ENCODE results near the gene BCL2A1.
A peak's percentile ranks its signal among the peaks of the same experiment; 100 is the strongest.
"Not testable (repeated sequence)": the region's sequence is repeated elsewhere in the genome, so short reads cannot be mapped to it uniquely, and the experiment has no call there.

Gene BCL2A1

GRCh38 chr15:79970624-79971434, at the start of gene BCL2A1:
BCL2A1 (minus strand) TSS chr15:79971196; CDS start chr15:79971119, 77 bp downstream.
- peak; percentile 58 for DNase-seq (ENCODE audit: low read depth, low spot score)
- in situ Hi-C loops (cut with HindIII; ENCODE audit: low sequenced_read_pairs), result no loop called here
- no peak within 1 kb of the TSS for H3K4me3 ChIP-seq (ENCODE audit: low read depth, low read length)
- TF ChIP-seq, protein P1, sequence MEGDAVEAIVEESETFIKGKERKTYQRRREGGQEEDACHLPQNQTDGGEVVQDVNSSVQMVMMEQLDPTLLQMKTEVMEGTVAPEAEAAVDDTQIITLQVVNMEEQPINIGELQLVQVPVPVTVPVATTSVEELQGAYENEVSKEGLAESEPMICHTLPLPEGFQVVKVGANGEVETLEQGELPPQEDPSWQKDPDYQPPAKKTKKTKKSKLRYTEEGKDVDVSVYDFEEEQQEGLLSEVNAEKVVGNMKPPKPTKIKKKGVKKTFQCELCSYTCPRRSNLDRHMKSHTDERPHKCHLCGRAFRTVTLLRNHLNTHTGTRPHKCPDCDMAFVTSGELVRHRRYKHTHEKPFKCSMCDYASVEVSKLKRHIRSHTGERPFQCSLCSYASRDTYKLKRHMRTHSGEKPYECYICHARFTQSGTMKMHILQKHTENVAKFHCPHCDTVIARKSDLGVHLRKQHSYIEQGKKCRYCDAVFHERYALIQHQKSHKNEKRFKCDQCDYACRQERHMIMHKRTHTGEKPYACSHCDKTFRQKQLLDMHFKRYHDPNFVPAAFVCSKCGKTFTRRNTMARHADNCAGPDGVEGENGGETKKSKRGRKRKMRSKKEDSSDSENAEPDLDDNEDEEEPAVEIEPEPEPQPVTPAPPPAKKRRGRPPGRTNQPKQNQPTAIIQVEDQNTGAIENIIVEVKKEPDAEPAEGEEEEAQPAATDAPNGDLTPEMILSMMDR (IDR thresholded peaks at IDR 0.05; ENCODE audit: low read depth, low read length), result no peak

DNA sequence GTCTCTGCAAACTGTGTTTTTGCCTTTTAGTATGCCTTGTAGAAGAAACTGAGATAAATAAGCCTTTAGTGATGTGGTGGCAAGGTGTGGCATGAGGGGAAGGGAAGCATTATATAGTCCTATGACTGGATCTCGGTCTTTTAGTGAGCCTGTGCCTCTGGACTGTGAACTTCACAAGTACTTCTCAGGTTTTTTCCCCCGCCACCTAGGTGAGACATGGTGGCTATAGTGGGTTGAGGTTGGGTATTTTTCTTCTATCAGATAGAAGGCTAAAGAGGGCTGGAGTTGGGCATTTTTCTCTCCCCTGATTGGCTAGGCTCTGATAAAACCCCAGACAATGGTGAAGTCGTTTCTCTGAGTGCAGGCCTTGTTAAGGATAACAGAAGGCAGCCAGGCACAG, 49.7 kb upstream of the BCL2A1 start:
- in situ Hi-C loops (cut with HindIII; ENCODE audit: low sequenced_read_pairs), result no loop called here
- DNase-seq (ENCODE audit: low read depth, low spot score), result no peak
- TF ChIP-seq, protein P1 (IDR thresholded peaks at IDR 0.05; ENCODE audit: low read depth, low read length), result no peak
- no peak overlapping the region for H3K4me3 ChIP-seq (ENCODE audit: low read depth, low read length)

DNA sequence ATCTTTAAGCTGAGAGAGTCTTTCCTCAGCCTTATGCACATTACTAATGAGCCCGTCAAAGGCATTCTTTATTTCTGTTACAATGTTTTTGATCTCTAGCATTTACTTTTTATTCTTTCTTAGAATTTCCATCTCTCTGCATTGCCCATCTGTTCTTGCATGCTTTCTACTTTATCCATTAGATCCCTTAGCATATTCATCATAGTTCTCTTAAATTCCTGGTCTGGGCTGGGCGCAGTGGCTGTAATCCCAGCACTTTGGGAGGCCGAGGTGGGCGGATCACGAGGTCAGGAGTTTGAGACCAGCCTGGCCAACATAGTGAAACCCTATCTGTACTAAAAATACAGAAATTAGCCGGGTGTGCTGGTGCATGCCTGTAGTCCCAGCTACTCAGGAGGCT, 49.2 kb upstream of the BCL2A1 start:
- DNase-seq (ENCODE audit: low read depth, low spot score), result not testable (repeated sequence)

GRCh38 chr15:80019168-80019745, 48.3 kb upstream of the BCL2A1 start:
- in situ Hi-C loops (cut with HindIII; ENCODE audit: low sequenced_read_pairs), result no loop called here
- no peak for DNase-seq (ENCODE audit: low read depth, low spot score)
- no peak overlapping the region for H3K4me3 ChIP-seq (ENCODE audit: low read depth, low read length)
- TF ChIP-seq, protein P1 (IDR thresholded peaks at IDR 0.05; ENCODE audit: low read depth, low read length), result no peak

More for the DNA sequence above, 49.2 kb upstream of the BCL2A1 start:
- in situ Hi-C loops (cut with HindIII; ENCODE audit: low sequenced_read_pairs); H3K4me3 ChIP-seq (ENCODE audit: low read depth, low read length): not testable (repeated sequence)

- H3K4me3 ChIP-seq (ENCODE audit: low read depth, low read length); in situ Hi-C loops (cut with HindIII; ENCODE audit: low sequenced_read_pairs); DNase-seq (ENCODE audit: low read depth, low spot score): not testable (repeated sequence)
Measured at GRCh38 chr15:80017139-80017538, 46.1 kb upstream of the BCL2A1 start.

DNA sequence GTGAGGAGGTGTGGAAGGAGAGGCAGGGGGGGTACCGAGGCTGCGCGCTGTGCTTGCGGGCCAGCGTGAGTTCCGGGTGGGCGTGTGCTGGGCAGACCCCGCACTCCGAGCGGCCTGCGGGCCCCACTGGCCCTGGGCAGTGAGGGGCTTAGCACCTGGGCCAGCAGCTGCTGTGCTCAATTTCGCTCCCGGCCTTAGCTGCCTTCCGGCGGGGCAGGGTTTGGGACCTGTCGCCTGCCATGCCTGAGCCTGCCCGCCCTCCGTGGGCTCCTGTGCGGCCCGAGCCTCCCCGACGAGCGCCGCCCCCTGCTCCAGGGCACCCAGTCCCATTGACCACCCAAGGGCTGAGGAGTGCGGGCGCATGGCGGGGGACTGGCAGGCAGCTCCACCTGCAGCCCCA, 45.5 kb upstream of the BCL2A1 start:
- in situ Hi-C loops (cut with HindIII; ENCODE audit: low sequenced_read_pairs); H3K4me3 ChIP-seq (ENCODE audit: low read depth, low read length): not testable (repeated sequence)

GRCh38 chr15:80015156-80015555, 44.2 kb upstream of the BCL2A1 start:
- no peak overlapping the region for H3K4me3 ChIP-seq (ENCODE audit: low read depth, low read length)
- no peak for DNase-seq (ENCODE audit: low read depth, low spot score)
- in situ Hi-C loops (cut with HindIII; ENCODE audit: low sequenced_read_pairs), result no loop called here
- TF ChIP-seq, protein P1 (IDR thresholded peaks at IDR 0.05; ENCODE audit: low read depth, low read length), result no peak

More for the DNA sequence above, 45.5 kb upstream of the BCL2A1 start:
- DNase-seq (ENCODE audit: low read depth, low spot score), result not testable (repeated sequence)

DNA sequence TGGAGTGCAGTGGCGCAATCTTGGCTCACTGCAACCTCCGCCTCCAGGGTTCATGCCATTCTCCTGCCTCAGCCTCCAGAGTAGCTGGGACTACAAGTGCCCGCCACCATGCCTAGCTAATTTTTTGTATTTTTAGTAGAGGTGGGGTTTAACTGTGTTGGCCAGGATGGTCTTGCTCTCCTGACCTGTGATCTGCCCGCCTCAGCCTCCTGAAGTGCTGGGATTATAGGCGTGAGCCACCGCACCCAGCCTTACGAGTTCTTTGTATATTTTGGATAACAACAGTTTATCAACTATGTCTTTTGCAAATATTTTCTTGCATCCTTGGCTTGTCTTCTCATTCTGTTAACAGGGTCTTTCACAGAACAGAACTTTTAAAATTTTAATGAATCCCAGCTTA, 43.2 kb upstream of the BCL2A1 start:
- in situ Hi-C loops (cut with HindIII; ENCODE audit: low sequenced_read_pairs); DNase-seq (ENCODE audit: low read depth, low spot score); H3K4me3 ChIP-seq (ENCODE audit: low read depth, low read length): not testable (repeated sequence)
